CD4-positive, alpha-beta T cell treated with Interleukin-4 for 1 hour (primary cell): ENCODE data around the gene HOXB1.

Source experiments
- DNase-seq, 2 donors: peaks; one replicate each; pipeline ENCODE4 v3.0.0-alpha.2; 2020 to 2022

HOXB1 gene

DNA sequence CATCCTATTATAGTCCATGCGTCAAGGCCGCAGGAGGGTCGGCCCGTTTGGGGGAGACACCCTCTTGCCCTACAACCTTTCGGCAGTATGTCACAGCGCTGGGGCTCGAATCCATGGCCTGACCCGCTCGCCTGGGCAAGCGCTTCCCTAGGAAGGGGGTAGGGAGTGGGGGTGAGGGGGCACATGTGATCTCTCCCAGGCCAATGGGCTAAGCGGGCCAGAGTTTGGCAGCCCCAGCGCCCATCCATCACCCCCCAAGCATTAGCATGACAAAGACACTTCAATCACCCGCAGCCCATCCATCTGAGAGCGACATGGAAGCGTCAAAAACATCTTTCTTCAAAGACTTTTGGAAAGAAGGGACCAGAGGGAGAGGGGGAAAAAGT, at the start of gene HOXB1:
TSS of gene HOXB1 (minus strand) at position 125 of the 386 bp plus-strand sequence. CDS start at position 18, 107 bp downstream.
- no peak for DNase-seq

DNA sequence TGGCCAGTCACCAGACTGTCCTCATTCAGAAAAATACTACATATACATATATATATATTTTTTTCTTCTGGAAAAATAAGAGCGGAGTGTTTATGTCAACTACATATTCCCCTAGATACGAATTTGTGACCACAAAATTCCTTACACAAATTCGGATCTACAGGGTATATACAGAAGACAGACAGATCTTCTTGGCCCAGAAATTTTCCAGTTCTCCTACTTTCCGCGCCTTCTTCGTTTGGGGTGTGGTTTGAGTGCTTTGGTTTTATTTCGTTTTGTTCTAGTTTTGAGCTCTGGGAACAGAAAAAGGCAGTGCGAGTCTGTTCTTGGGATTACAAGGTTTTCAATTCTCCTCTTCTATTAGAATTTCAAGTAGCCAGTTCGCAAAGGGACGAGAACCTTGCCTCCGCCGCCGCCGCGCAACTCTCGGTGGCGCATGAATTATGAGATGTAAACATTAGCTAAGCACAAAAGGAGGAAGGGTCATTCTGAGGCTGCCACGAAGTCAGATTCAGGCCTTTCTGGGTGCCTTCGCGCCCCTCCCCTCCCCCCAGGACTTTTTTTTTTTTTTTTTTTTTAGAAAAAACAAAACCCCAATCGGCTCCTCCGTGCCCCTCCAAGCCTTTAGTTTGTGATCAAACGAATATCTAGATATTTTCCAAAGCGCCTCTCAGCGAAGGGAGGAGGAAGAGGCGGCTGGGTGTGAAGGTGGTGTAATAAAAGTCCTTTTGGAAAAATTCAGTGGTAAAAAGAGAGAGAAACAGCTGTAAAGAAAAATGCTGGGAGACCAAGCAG, 49.1 kb upstream of the HOXB1 start:
- DNase-seq = no peak

DNA sequence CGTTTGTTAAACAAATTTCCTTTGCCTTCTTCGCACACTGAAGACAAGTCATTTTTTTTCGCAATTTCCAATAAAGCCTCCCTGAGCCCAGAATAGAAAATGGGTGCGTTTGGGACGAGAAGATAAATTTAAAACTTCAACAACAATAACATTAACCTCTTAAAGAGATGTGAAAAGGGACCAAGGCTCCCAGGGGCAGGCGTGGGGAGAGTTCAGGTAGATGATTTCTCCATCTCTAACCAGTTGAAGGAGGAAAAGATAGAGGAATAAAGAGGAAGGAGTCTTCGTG, 48.6 kb upstream of the HOXB1 start:
- no peak for DNase-seq

DNA sequence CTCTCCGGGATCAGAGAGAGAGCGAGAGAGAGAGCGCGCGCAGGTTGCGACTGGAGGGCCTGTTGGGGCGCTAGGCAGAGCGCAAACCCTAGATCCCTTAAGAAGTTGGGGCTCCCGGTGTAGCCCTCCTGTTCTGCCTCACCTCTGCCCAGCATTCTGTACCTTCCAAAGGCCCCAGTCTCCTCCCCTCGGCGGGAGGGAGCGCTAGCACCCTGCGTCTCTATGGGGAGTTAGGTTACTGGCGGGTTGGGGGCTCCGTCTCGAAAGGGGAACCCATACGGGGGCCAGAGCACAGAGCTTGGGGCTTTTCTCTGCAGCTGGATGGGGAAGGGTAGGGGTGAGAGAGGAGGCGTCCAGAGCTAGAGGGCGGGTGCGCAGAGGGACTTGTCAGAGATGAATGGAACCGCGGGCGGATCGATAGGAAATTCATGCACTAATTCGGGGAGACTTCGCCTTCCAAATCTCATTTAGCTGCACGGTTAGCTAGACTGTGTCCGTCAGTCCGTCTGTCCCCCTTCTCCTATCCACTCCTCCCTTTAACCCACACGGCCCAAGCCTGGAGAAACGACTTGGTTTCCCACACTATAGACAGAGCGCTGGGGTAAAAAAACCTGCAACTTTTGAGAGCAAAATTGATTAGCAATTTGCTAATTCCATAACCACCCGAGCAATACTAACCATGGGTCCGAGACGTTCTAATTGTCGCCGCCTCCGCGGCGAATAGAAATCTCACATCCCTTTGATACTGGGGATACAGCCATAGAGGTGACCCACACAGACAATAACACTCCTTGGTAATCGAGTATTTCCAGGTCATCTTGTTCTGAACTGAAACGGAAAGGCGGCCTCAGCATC, 48.0 kb upstream of the HOXB1 start:
- DNase-seq = peak in 1 of 2 donors; percentile 19

DNA sequence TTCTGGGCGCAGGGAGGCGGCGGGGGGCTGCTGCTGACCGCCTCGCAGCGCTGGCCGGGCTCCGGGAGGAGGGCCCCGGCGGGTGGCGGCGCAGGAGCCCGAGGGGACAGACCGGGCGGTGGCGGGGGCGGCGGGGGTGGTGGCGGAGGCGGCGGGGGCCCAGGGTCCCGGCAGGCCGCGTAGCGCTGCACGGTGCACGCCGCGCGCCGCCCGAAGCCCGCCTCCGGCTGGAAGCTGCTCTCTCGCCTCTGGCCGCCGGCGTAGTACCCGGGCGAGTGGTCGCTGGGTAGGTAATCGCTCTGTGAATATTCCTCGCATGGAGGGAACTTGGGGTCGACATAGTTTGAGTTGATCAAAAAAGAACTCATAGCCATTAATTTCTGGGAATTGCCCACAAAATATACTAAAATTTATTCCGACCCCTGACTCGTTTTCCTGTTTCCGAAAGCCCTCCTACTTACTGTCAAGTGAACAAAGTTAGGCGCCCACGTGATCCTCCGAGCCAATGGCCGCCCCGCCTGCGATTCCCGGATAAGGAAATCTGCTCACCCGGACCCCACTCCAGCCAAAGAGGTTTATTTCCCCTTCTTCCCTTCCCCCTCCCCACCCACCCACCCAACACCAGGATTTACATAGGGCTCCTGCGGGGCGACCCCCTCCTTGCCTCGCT, 47.3 kb upstream of the HOXB1 start, which contains the start of gene HOXB4:
TSS of gene HOXB4 (minus strand) at position 405 of the 670 bp plus-strand sequence. CDS start at position 374, 31 bp downstream.
- DNase-seq = peak; percentile 60 to 78

DNA sequence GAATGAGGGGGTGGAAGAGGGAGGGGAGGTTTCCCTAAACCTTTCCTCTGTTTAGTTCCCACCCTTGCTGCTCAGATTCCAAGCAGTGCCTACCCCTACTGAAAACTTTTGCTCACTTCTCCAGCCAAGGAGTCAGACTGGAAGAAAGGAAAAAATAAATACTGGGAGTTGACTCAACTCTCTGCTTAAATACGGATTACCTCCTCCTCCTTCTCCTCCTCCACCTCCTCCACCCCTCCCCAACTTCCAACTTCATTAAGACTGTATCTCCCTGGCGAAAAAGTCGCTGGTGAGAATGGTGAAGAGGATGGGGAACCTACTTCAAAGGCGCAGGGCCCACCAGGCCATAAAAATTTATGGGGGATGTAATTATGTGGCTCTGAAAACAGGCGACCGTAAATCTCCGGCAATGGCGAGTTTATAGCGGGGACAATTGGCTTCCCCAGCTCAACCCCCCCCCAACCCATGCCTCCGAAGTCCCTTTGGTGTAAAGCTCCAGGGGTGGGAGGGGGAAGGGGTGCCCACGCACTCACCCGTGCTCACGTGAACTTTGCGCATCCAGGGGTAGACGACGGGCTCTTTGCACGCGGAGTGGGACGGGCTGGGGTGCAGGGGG, 46.6 kb upstream of the HOXB1 start:
- no peak for DNase-seq

DNA sequence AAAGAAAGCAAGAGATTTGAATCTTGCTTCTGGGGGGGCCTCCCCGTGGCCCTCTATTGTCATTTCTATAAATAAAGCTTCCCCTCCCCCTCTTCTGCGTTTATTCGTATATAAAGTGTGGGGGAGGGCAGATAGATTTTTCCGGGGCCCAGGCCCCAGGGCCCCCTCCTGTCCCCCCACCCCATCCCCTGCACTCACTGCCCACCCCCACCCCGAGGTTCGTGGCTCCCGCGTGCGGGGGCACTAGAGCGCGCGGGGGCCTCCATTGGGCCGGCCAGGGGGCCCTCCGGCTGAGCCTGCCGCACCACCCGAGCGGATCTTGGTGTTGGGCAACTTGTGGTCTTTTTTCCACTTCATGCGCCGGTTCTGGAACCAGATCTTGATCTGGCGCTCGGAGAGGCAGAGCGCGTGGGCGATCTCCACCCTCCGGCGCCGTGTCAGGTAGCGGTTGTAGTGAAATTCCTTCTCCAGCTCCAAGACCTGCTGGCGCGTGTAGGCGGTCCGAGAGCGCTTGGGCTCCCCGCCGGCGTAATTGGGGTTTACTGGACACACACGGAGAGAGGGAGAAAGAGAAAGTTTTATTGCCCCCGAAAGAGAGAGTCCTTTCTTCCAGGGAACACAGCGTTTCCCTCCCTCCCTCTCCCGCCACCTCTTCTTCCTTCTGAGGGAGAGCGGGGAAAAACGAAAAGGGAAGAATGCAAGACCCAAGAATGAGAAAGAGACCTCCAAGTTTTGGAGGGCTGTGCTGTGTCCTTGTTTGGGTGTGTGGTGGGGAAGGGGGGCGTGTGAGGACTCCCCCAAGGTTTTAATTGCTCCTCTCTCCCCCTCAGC, 45.9 kb upstream of the HOXB1 start:
- no peak for DNase-seq

DNA sequence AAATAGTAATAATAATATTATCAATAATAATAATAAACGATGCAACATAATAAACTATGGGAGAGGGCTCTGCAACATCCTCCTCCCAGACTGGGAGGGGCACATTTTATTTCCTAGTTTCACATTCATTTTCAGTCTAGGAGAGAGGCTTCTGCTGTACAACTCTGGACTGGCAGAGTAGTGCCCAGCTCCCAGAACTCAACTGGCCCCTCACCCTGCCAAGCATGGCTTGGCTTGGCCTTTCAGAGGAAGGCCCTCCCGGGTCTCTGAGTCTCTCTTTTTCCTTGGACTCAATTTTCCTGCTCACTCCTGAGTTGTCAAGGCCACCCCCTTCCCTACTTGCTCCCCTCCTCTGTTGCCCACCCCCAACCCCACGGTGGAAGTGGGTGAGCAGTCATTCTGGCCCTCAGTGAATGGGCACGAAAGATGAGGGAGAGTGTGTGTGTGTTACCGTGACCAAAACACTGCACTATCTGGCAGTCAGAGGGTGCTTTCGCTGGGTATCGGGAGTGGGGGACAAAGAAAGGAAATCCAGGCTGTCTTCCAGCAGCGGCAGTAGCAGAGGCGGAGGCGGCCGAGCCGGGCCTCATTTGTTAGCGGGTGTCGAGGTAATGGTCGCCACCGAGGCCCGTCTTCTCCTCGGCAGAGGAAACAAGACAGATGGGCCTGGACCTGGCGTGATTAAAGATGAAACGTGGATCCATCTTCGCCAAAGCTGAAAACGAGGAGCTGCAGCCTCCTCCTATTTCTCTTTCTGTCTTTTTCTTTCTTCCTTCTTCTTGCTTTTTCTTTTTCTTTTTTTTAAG, 45.1 kb upstream of the HOXB1 start:
- no peak for DNase-seq

DNA sequence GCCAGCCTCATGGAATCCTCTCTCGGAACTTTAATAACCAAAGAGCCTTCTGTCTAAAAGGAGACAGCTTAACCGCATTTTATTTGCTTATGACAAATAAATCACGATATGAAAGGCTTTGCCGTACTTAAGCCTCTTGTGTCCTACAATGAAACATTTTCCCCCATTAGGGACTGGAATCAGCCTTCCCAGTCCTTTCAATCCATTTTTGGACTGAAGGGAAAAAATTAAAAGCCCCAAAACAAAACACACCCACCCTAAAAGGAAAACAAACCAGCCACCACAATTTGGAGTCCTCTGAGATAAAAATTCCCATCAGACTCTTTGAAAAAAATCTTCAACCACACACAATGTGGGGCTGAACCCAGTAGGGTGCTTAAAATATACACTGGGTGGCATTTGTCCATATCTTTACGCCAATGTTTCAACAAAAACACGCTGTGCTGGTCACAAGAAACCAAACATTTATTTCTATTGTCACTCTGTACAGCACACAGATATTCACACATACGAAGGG, 44.3 kb upstream of the HOXB1 start:
- no peak for DNase-seq

DNA sequence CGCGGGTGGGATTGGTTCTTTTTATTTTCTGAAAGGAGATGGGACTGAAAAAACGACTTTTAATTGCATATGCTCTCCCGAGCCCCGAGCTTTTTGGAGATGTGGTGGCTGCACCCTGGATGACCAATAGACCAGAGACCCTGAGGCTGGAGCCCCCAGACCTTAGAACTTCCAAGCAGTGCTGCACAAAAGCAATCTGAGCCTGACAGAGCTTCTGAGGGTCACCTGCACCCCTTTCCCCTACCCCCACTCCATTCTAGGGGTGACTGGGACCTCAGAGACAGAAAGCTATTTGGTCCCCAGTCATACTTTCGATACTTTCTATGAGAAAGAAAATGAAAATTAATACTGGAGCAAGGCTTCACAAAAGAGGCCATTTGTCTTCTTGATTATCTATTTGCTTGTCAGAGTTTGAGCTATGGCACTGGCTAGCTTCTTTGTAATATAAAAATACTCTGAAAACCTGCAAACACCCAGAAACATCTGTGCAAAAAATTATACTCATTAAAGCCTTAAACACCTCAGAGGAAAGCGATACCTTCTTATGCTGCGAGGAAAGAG, 43.8 kb upstream of the HOXB1 start:
- DNase-seq = no peak

DNA sequence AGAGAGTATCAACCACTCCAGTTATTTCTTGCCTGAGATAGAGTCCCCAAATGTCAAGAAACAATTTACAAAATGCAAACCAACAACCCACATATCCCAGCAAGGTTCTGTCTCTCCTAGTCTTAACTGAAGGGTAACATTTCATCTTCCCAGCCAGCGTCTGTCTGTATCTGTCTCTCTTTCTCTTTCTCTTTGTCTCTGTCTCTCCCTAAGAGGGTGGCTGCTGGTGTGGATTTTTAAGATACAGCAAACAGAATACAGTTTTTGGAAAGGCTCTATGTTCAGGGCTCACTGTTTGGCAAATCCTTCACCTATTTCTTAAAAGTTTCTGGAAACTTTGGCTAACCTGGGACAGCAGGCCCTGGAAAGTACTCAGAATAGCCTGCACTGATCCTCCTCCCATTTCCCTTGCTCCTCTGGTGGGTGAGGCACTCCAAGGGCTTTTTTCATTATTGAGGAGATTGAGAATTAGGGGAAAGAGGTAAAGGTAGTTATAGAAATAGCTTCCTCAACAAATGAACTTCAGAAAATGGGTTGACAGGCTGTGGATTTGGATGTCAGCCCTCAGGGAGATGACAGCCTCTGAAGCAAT, 41.1 kb upstream of the HOXB1 start:
- no peak for DNase-seq

DNA sequence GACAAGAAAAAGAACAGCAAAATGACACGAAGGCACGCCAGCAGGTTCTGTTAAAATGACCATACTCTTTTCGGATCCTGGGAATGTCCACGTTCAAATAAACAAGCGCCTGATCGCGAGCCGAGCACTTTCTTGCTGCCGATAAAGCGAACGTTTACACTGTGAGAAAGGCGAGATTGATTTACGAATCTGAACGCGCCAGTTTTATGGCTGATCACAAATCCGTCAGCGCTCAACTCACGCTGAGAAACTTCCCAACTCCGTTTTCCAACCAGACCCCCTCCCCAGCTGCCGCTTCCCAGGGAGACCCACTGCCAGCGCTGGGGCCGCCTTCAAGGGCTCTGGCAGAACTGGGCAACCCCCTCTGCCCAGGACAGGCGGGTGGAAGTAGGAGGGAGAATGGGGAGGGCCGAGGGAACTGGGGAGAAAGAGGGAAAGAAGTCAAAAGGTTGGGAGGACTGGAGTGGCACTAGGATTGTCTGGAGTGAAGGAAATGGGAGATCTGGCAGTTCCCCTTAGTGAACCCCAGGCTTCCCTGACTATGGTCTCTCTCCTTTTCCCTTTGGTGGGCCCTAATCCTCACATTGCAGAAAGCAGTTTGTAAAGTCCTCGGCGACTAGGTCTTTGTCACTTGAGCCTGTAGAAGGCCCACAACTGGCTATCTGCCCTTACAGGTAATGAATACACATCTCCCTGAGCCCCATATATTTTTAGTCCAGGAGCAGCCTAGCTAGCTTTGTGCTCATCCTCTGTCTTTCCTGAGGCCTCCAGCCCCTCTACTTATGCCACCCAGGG, 40.4 kb upstream of the HOXB1 start:
- DNase-seq = no peak

DNA sequence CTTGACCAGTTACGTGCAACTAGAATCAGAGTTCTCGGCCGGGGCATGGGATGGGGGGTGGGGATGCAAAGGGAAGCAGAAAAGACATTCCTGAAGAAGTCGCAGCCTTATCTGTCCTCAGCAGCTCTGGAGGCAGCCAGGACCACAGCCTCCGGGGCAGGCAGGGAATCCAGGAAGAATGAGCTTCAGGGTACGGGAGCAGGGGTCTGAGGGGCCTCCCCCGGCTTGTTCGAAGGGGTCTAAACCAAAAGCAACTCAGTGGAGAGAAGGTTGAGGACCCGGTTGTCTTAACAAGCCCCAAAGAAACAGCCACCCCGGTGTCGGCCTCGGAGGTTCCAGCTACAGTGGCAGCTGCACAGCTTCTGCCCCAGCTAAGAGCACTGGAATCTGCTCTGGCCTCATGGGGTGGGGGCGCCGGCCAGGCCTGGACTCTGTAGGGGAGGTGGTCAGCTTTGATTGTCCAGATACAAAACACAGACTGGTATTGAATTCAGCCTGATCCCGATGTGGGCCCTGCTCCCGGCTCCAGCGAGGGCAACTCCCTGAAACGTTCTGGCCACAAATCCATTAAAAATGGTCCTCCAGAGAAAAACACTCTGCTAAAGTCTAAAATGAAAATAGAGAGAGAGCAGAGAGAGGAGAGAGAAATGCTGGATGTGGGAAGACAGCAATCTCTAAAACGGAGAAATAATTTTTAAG, 39.7 kb upstream of the HOXB1 start:
- no peak for DNase-seq

DNA sequence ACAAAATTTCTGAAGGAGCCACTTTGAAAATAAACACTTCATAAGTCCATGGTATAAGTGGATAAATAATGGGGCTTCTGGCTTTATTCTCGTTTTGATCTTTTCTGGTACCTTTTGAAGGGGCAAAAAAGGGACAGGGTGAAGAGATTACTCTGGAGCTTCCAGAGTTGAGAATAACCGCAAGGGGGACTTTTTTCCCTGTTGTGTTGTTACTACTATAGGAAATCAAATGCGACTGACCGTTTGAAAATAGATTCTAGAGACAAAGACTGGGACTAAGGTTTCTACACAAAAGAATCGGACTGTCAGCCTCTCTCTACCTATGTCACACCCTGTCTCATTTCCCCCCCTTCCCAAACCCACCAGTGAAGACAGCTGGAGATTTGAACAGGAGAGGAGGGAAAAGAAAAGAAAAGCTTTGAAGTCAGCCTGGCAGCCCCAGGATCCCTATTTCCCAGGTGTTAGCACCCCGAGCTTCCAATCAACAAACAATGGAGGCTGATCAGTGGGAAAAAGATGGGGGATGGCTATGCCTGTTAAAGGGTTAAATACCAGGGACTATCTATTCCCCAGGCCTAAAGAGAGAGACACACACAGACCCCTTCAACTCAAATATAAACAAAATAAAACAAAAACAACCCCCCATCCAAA, 39.0 kb upstream of the HOXB1 start:
- DNase-seq = no peak

DNA sequence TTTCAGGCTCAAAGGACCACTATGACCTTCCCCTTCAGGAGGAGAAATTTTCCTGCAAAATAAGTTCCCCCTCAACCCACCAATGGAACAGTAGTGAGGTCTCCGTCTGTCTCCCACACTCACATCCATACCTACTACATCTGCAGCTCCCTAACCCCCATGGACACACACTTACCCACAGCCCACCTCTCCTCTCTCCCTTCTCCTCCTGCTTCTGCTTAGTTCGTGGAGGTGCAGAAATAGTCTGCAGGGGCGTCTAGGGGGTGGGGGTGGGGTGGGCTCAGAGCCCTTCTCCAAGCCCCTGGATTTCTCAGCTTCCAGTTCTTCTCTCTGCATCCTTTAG, 38.4 kb upstream of the HOXB1 start:
- DNase-seq = no peak

DNA sequence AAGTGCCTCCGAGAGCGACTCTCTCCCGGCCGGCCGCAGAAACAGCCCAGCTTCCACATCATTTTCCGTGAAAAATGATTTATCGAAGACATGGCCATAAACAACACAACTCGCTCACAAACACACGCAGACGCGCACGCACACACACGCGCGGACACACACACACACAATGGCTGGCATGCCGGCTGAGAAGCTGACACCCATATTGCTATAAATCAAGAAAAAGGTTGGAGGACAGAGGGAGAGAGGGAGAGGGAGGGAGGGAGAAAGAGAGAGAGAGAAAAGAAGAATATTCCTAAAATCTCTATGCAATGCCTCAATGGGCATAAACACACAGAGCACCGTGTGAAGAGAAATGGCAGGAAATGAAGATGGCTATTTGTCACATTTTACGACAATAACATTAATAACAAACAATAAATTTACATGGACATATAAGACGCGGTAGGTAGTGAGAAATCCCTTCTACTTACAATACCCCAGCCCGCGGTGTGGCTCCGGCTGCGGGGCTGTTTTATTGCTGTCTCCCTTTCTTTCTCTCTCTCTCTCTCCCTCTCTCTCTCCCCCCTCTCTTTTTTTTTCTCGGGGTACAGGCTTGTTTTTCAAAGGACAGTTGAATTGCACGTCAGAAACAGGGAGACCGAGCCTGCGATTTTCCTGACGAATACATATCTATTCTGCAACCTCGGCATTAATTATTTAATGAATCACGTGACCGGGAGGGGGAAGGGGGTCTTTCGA, 37.9 kb upstream of the HOXB1 start:
- no peak for DNase-seq

DNA sequence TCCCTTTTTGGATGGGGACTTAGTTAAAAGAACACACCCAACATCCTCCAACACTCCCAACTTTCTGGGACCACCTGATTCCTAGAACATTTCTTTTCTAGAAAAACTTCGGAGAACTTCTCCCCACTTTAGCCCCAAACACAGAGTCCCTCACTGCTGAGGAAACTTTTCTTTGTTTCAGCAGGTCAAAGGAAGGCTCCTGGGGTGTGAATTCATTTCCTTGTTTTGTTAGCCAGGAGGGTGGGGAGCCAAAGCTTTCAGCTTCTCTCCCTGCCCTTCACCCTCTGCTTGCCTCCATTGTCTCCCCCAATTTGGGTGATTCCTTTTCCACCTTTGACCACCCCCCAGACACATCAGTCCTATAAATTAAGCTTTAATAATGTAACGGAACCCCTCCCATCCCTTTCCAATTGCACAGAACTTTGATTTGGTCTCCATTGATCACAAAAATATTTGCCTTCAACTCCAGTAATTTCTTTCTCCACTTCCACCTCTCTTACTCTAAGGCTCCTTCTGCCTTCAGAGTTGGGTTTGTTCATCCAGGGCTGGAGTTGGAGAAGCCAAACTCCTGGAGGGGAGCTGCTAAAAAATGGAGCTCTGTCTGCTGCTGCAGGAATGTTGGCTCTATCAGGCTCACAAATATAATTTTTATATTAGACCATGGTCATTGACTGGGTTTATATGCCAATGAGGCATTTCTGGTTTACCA, 37.0 kb upstream of the HOXB1 start:
- DNase-seq = no peak
